HepG2 (cell line): ENCODE results near the gene SMAD6. TPM values are rescaled to one million over a fixed set of nuclear protein-coding genes. Genes with fewer than 3 reads are reported as not detected.

Experiments used
- ATAC-seq: fragments of 200-7000 bp; cut with Tn5 transposase; 3 replicates; pipeline ENCODE4 v1.9.1; 2020; ENCODE audit warnings: mild to moderate bottlenecking, moderate library complexity
- BruUV-seq: library from RNA; stranded (reverse); fragments of 400-500 nt; replicated peaks from 2 replicates; lab custom pipeline; 2021; lab: Mats Ljungman, UMichigan
- CTCF ChIA-PET: fragments of 300-600 bp; formaldehyde crosslinking; extraction: SDS; loops from one replicate; lab custom pipeline; 2021; ENCODE audit warnings: low total read pairs, inconsistent platforms, low intra/inter-chr PET ratio; lab: Yijun Ruan, JAX
- POLR2A ChIA-PET: fragments of 350-600 bp; sonication (Branson Sonifier 250); formaldehyde crosslinking; loops from one replicate; lab custom pipeline; 2020; ENCODE audit warnings: antibody characterized with exemption, inconsistent platforms; lab: Yijun Ruan, JAX
- DNase-seq: peaks from one replicate; pipeline ENCODE4 v3.0.0-alpha.2; 2015; ENCODE audit warnings: low spot score
- FAIRE-seq: peaks from 3 replicates; lab custom pipeline; 2011; peaks lifted over from hg19 to GRCh38; lab: Jason Lieb, UNC
- H2AFZ ChIP-seq: one replicate; pipeline ENCODE4 v1.6.1; 2011; ENCODE audit warnings: low read length, inconsistent platforms
- H3K27ac ChIP-seq: fragments of 300-600 bp; 3 replicates; pipeline ENCODE4 v1.8.0; 2011; ENCODE audit warnings: mixed run types, mild to moderate bottlenecking, mixed read lengths, low read length, inconsistent platforms; ENCODE audit not compliant: insufficient read depth; ENCODE audit errors: extremely low read length
- H3K27me3 ChIP-seq, 2 experiments: fragments of 200-600 bp in 1 of 2; 2 replicates in 1 of 2; 3 replicates in 1 of 2; pipeline versions ENCODE4 v1.6.0 to v1.8.0; 2011; ENCODE audit warnings: low read length in 2 of 2, mild to moderate bottlenecking in 2 of 2, moderate library complexity in 2 of 2, inconsistent platforms in 1 of 2; ENCODE audit not compliant: insufficient read depth in 2 of 2, control insufficient read depth in 1 of 2
- H3K36me3 ChIP-seq, 2 experiments: fragments of 200-600 bp in 1 of 2; replicated peaks in 1 of 2; 2 replicates in 1 of 2; 3 replicates in 1 of 2; pipeline versions ENCODE4 v1.5.1 to v1.8.0; 2011; ENCODE audit warnings: low read length in 2 of 2, inconsistent platforms in 1 of 2; ENCODE audit not compliant: insufficient read depth in 2 of 2, control insufficient read depth in 1 of 2
- H3K4me1 ChIP-seq: 2 replicates; pipeline ENCODE4 v1.5.1; 2012; ENCODE audit warnings: low read length, inconsistent platforms; ENCODE audit not compliant: insufficient read depth
- H3K4me2 ChIP-seq: 2 replicates; pipeline ENCODE4 v1.6.0; 2011; ENCODE audit warnings: low read depth, low read length, inconsistent platforms
- H3K4me3 ChIP-seq, 3 experiments: fragments of 200-600 bp in 1 of 3; sonication (generic), shearing (Covaris generic) in 1 of 3; replicated peaks in 1 of 3; 2 replicates each; pipeline ENCODE4 v1.5.1; 2011 to 2016; ENCODE audit warnings: low read length in 3 of 3, inconsistent platforms in 2 of 3, low read depth in 2 of 3, mild to moderate bottlenecking in 2 of 3, control low read depth in 1 of 3, mixed read lengths in 1 of 3; ENCODE audit not compliant: insufficient read depth in 1 of 3
- H3K79me2 ChIP-seq: one replicate; pipeline ENCODE4 v1.6.1; 2011; ENCODE audit warnings: low read length, inconsistent platforms; ENCODE audit not compliant: insufficient read depth
- H3K9ac ChIP-seq: 2 replicates; pipeline ENCODE4 v1.6.0; 2011; ENCODE audit warnings: mild to moderate bottlenecking, low read depth, low read length, inconsistent platforms; ENCODE audit not compliant: insufficient read depth
- H3K9me3 ChIP-seq: 2 replicates; pipeline ENCODE4 v1.5.1; 2012; ENCODE audit warnings: mild to moderate bottlenecking, low read length
- H4K20me1 ChIP-seq: 2 replicates; pipeline ENCODE4 v1.6.0; 2011; ENCODE audit warnings: inconsistent platforms, mild to moderate bottlenecking, low read length, moderate library complexity; ENCODE audit not compliant: insufficient read depth
- DNMT1 ChIP-seq: sonication (generic); formaldehyde crosslinking; IDR thresholded peaks from 2 replicates; pipeline ENCODE4 v1.5.1; 2020; ENCODE audit warnings: mild to moderate bottlenecking, missing genetic modification reagents
- MAFF ChIP-seq: IDR thresholded peaks from 2 replicates; pipeline ENCODE4 v1.6.1; 2011; ENCODE audit warnings: low read depth, low read length, improper control_type of control experiment
- SP140L ChIP-seq: sonication (generic); formaldehyde crosslinking; IDR thresholded peaks from 2 replicates; pipeline ENCODE4 v1.4.0; 2020; ENCODE audit warnings: missing genetic modification reagents, borderline replicate concordance
- SP4 ChIP-seq: sonication (generic); formaldehyde crosslinking; IDR thresholded peaks from 2 replicates; pipeline ENCODE4 v1.8.1; 2023; ENCODE audit warnings: mild to moderate bottlenecking, missing genetic modification reagents
- SRY ChIP-seq: sonication (generic); formaldehyde crosslinking; IDR thresholded peaks from 2 replicates; pipeline ENCODE4 v1.8.0; 2022; ENCODE audit warnings: mild to moderate bottlenecking, missing genetic modification reagents
- TBL1XR1 ChIP-seq: fragments of 150-350 bp; IDR thresholded peaks from 2 replicates; pipeline ENCODE4 v1.6.1; 2014; ENCODE audit warnings: borderline replicate concordance, low read length; ENCODE audit not compliant: partially characterized antibody
- ZNF33A ChIP-seq: sonication (generic); formaldehyde crosslinking; IDR thresholded peaks from 2 replicates; pipeline ENCODE4 v1.5.1; 2020; ENCODE audit warnings: missing genetic modification reagents, mild to moderate bottlenecking, moderate library complexity, borderline replicate concordance
- ZNF747 ChIP-seq: sonication (generic); formaldehyde crosslinking; IDR thresholded peaks from 2 replicates; pipeline ENCODE4 v1.8.1; 2023; ENCODE audit warnings: missing genetic modification reagents, mild to moderate bottlenecking, borderline replicate concordance
- WGBS: methylation state at CpG from one replicate; pipeline ENCODE4 v1.1.6; 2017; ENCODE audit warnings: low lambda C conversion rate; 5-methylcytosine and 5-hydroxymethylcytosine counted together
- in situ Hi-C: cut with HindIII; loops from 2 replicates; pipeline ENCODE4 v1.10.0; 2017; ENCODE audit warnings: low pct_unique_long_range_greater_than_20kb; ENCODE audit not compliant: extremely low pct_ligation_motif_present
- intact Hi-C: fragments of 100-400 bp; cut with micrococcal nuclease; formaldehyde crosslinking; loops from one replicate; pipeline ENCODE4 v1.10.0; 2022; ENCODE audit not compliant: unreplicated experiment
- polyA plus RNA-seq, 8 experiments: library from polyadenylated mRNA; depleted of rRNA in 3 of 8; stranded (reverse) in 7 of 8; unstranded in 1 of 8; fragments of >200 nt; fragmentation: Illumina TruSeq in 4 of 8; extraction: Trizol in 4 of 8; gene quantifications; 2 replicates each; pipeline versions ENCODE4 v1.2.1 to v1.2.3, GENCODE V29; 2011 to 2016; ENCODE audit warnings: low read depth in 4 of 8, missing spikeins in 1 of 8, mixed read lengths in 1 of 8; ENCODE audit not compliant: insufficient read depth in 1 of 8
- total RNA-seq, 5 experiments: library from RNA; depleted of rRNA; stranded (reverse); fragments of >200 nt; fragmentation: Illumina TruSeq; extraction: Trizol; gene quantifications; 2 replicates each; pipeline ENCODE4 v1.2.3, GENCODE V29; 2016; ENCODE audit warnings: low read depth in 1 of 5
- TF ChIP-seq, protein P1 (sequence below): IDR thresholded peaks from 2 replicates; pipeline ENCODE4 v1.6.1; 2012; ENCODE audit warnings: low read depth, low read length, improper control_type of control experiment
- TF ChIP-seq, protein P2 (sequence below): sonication (generic); formaldehyde crosslinking; IDR thresholded peaks from 2 replicates; pipeline ENCODE4 v1.4.0; 2020; ENCODE audit warnings: mild to moderate bottlenecking, missing genetic modification reagents

The SMAD6 gene
- total and polyA plus RNA-seq, 2 of the 13 experiments (the other 11 are each of a cell fraction or from before 2014, with no cell fraction given): 3.3 to 4.4 TPM

DNA sequence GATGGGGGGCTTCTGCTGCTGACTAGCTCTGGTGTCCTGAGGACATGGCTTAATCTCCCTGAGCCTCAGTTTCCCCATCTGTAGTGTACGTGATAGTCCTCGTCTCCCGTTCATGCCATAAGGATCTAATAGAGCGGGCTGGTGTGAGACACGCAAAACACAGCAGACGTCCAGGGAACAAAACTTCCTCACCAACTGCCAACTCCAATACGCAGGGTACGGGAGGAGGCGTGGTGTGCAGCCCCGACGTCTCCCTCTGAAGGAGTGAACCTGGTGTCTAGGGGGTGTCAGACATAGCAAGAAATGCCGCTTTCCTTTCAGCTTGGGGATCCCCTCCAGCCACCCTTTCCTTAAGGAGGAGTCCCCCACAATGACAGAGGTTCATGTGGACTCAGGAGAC, 55.0 kb downstream of the SMAD6 start:
- Histone ChIP-seq H2AFZ (no peak overlapping the region), H3K4me1 (peaks cover 21% of the 10 kb centered on the region), H3K79me2 (no peaks in the 10 kb centered on the region), H3K9ac (no peak overlapping the region), H3K4me2 (no peak overlapping the region), H3K9me3 (peaks cover 10% of the 10 kb centered on the region), H3K27me3 (no peaks in the 10 kb centered on the region), H3K27ac (no peak overlapping the region), H3K36me3 (no peaks in the 10 kb centered on the region), H4K20me1 (no peaks in the 10 kb centered on the region), H3K4me3 (no peak overlapping the region)
- ChIA-PET CTCF (no interaction called here), POLR2A (no interaction called here)
- in situ Hi-C loops: no loop called here
- ATAC-seq: no peak
- intact Hi-C loops: no loop called here
- TF ChIP-seq TBL1XR1 (no peak), DNMT1 (CRISPR knock-in tag) (no peak), MAFF (no peak), SP4 (CRISPR knock-in tag) (no peak), SP140L (CRISPR knock-in tag) (no peak), ZNF747 (CRISPR knock-in tag) (no peak), SRY (no peak), ZNF33A (CRISPR knock-in tag) (no peak)
- TF ChIP-seq, protein P1, sequence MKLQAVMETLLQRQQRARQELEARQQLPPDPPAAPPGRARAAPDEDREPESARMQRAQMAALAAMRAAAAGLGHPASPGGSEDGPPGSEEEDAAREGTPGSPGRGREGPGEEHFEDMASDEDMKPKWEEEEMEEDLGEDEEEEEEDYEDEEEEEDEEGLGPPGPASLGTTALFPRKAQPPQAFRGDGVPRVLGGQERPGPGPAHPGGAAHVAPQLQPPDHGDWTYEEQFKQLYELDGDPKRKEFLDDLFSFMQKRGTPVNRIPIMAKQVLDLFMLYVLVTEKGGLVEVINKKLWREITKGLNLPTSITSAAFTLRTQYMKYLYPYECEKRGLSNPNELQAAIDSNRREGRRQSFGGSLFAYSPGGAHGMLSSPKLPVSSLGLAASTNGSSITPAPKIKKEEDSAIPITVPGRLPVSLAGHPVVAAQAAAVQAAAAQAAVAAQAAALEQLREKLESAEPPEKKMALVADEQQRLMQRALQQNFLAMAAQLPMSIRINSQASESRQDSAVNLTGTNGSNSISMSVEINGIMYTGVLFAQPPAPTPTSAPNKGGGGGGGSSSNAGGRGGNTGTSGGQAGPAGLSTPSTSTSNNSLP: no peak
- TF ChIP-seq, protein P2, sequence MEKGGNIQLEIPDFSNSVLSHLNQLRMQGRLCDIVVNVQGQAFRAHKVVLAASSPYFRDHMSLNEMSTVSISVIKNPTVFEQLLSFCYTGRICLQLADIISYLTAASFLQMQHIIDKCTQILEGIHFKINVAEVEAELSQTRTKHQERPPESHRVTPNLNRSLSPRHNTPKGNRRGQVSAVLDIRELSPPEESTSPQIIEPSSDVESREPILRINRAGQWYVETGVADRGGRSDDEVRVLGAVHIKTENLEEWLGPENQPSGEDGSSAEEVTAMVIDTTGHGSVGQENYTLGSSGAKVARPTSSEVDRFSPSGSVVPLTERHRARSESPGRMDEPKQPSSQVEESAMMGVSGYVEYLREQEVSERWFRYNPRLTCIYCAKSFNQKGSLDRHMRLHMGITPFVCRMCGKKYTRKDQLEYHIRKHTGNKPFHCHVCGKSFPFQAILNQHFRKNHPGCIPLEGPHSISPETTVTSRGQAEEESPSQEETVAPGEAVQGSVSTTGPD (CRISPR knock-in tag): no peak
- no TSS peak for BruUV-seq
- FAIRE-seq: no peak
- DNase-seq: no peak
- 93% methylated on average over 12 of the region's 12 CpGs for WGBS
